H1 (cell line): ENCODE measurements around the gene DHX29. TPM values are rescaled to one million over a fixed set of nuclear protein-coding genes. Genes with fewer than 3 reads are reported as not detected.

Source experiments
- CTCF ChIA-PET: fragments of 300-600 bp; sonication (Branson Sonifier 250); formaldehyde crosslinking; loops from one replicate; lab custom pipeline; 2021; ENCODE audit not compliant: partially characterized antibody; lab: Charles Lee
- POLR2A ChIA-PET: fragments of 300-600 bp; sonication (Branson Sonifier 250); formaldehyde crosslinking; loops from one replicate; lab custom pipeline; 2021; ENCODE audit warnings: inconsistent platforms; ENCODE audit not compliant: partially characterized antibody; lab: Charles Lee
- DNase-seq, 2 experiments: peaks; one replicate each; pipeline versions ENCODE4 v3.0.0 to v3.0.0-alpha.2; 2010 to 2022; ENCODE audit warnings: low spot score in 2 of 2, low read depth in 1 of 2, mixed read lengths in 1 of 2
- FAIRE-seq: peaks from 2 replicates; lab custom pipeline; 2011; peaks lifted over from hg19 to GRCh38; lab: Jason Lieb, UNC
- H2AFZ ChIP-seq: 2 replicates; pipeline ENCODE4 v1.8.1; 2012; ENCODE audit warnings: low read length, inconsistent platforms
- H2AK5ac ChIP-seq: 2 replicates; pipeline ENCODE4 v1.6.1; 2013; ENCODE audit warnings: low read depth, low read length
- H2BK120ac ChIP-seq: replicated peaks from 2 replicates; pipeline ENCODE3; 2013; ENCODE audit warnings: low read depth, low read length, inconsistent platforms
- H2BK12ac ChIP-seq: 2 replicates; pipeline ENCODE4 v1.6.1; 2013; ENCODE audit warnings: low read depth, low read length
- H2BK15ac ChIP-seq: 2 replicates; pipeline ENCODE4 v1.6.1; 2013; ENCODE audit warnings: low read length
- H2BK20ac ChIP-seq: 2 replicates; pipeline ENCODE4 v1.6.1; 2013; ENCODE audit warnings: low read length
- H2BK5ac ChIP-seq: 2 replicates; pipeline ENCODE4 v1.6.1; 2013; ENCODE audit warnings: low read depth, low read length
- H3K14ac ChIP-seq: 2 replicates; pipeline ENCODE4 v1.6.1; 2013; ENCODE audit warnings: inconsistent platforms; ENCODE audit not compliant: insufficient read length
- H3K18ac ChIP-seq: 2 replicates; pipeline ENCODE4 v1.6.1; 2013; ENCODE audit warnings: low read length; ENCODE audit errors: extremely low read depth
- H3K23ac ChIP-seq: 2 replicates; pipeline ENCODE4 v1.6.1; 2013; ENCODE audit warnings: inconsistent platforms; ENCODE audit not compliant: insufficient read length
- H3K23me2 ChIP-seq: 2 replicates; pipeline ENCODE4 v1.6.1; 2013; ENCODE audit warnings: low read depth, low read length
- H3K27ac ChIP-seq: 2 replicates; pipeline ENCODE4 v1.6.1; 2011; ENCODE audit warnings: low read depth, low read length, inconsistent platforms
- H3K27me3 ChIP-seq, 4 experiments: replicated peaks in 1 of 4; 1 replicate in 1 of 4; 2 replicates in 3 of 4; pipeline versions ENCODE4 v1.6.1 to v1.8.1; 2011 to 2013; ENCODE audit warnings: low read length in 3 of 4, mild to moderate bottlenecking in 3 of 4, inconsistent platforms in 2 of 4, mixed read lengths in 2 of 4, moderate library complexity in 1 of 4; ENCODE audit not compliant: control insufficient read depth in 3 of 4, insufficient read depth in 3 of 4; ENCODE audit errors: extremely low read depth in 1 of 4
- H3K36me3 ChIP-seq, 4 experiments: 2 replicates each; pipeline versions ENCODE4 v1.6.1 to v1.8.1; 2011 to 2013; ENCODE audit warnings: mild to moderate bottlenecking in 4 of 4, low read length in 3 of 4, moderate library complexity in 2 of 4, control low read depth in 1 of 4, inconsistent platforms in 1 of 4; ENCODE audit not compliant: insufficient read depth in 4 of 4, control insufficient read depth in 2 of 4
- H3K4ac ChIP-seq: replicated peaks from 2 replicates; pipeline ENCODE3; 2013; ENCODE audit warnings: low read length, low read depth, mixed read lengths, inconsistent platforms; ENCODE audit not compliant: insufficient read length
- H3K4me1 ChIP-seq, 4 experiments: replicated peaks in 1 of 4; 1 replicate in 1 of 4; 2 replicates in 3 of 4; pipeline versions ENCODE4 v1.6.1 to v1.8.1; 2011 to 2013; ENCODE audit warnings: low read length in 3 of 4, inconsistent platforms in 2 of 4, mixed read lengths in 1 of 4; ENCODE audit not compliant: insufficient read depth in 4 of 4, control insufficient read depth in 3 of 4
- H3K4me2 ChIP-seq, 2 experiments: 2 replicates each; pipeline versions ENCODE4 v1.6.1 to v1.8.1; 2011 to 2013; ENCODE audit warnings: low read depth in 2 of 2, low read length in 2 of 2, control low read depth in 1 of 2, inconsistent platforms in 1 of 2, mild to moderate bottlenecking in 1 of 2; ENCODE audit not compliant: insufficient read depth in 1 of 2
- H3K4me3 ChIP-seq, 4 experiments: fragments of 200-600, 300-600 bp in 1 of 4; sonication (generic), shearing (Covaris generic), sonication (Bioruptor Twin) in 1 of 4; 2 replicates each; pipeline versions ENCODE4 v1.5.1 to v1.8.1; 2011 to 2016; ENCODE audit warnings: low read length in 4 of 4, low read depth in 3 of 4, control low read depth in 2 of 4, inconsistent platforms in 2 of 4, mild to moderate bottlenecking in 2 of 4, mixed read lengths in 1 of 4, moderate library complexity in 1 of 4; ENCODE audit not compliant: insufficient read depth in 2 of 4; ENCODE audit errors: extremely low read depth in 1 of 4
- H3K56ac ChIP-seq: replicated peaks from 2 replicates; pipeline ENCODE3; 2013; ENCODE audit warnings: low read depth, mild to moderate bottlenecking, mixed read lengths, low read length, inconsistent platforms; ENCODE audit not compliant: insufficient read length
- H3K79me1 ChIP-seq: 2 replicates; pipeline ENCODE4 v1.6.1; 2013; ENCODE audit warnings: low read depth, low read length, control low read depth
- H3K79me2 ChIP-seq, 2 experiments: 2 replicates each; pipeline versions ENCODE4 v1.6.1 to v1.8.1; 2012 to 2013; ENCODE audit warnings: low read length in 2 of 2, mild to moderate bottlenecking in 2 of 2, inconsistent platforms in 1 of 2; ENCODE audit not compliant: insufficient read depth in 2 of 2, control insufficient read depth in 1 of 2
- H3K9ac ChIP-seq, 4 experiments: replicated peaks in 1 of 4; 1 replicate in 1 of 4; 2 replicates in 3 of 4; pipeline versions ENCODE4 v1.6.1 to v1.8.1; 2011 to 2013; ENCODE audit warnings: low read depth in 3 of 4, low read length in 3 of 4, control low read depth in 2 of 4, mild to moderate bottlenecking in 2 of 4, moderate library complexity in 2 of 4, inconsistent platforms in 1 of 4; ENCODE audit errors: extremely low read depth in 1 of 4
- H3K9me3 ChIP-seq, 2 experiments: 2 replicates each; pipeline versions ENCODE4 v1.6.1 to v1.8.1; 2012 to 2013; ENCODE audit warnings: mild to moderate bottlenecking in 2 of 2, moderate library complexity in 2 of 2, control low read depth in 1 of 2, inconsistent platforms in 1 of 2, low read depth in 1 of 2, low read length in 1 of 2, mixed read lengths in 1 of 2; ENCODE audit not compliant: insufficient read depth in 2 of 2
- H4K20me1 ChIP-seq, 2 experiments: replicated peaks in 1 of 2; 2 replicates each; pipeline versions ENCODE3 to v1.8.1; 2011 to 2013; ENCODE audit warnings: inconsistent platforms in 2 of 2, low read length in 2 of 2, mild to moderate bottlenecking in 1 of 2; ENCODE audit not compliant: insufficient read depth in 2 of 2, control insufficient read depth in 1 of 2
- H4K5ac ChIP-seq: 2 replicates; pipeline ENCODE4 v1.6.1; 2013; ENCODE audit warnings: low read length, low read depth, mixed read lengths, inconsistent platforms; ENCODE audit not compliant: insufficient read length
- H4K8ac ChIP-seq: 2 replicates; pipeline ENCODE4 v1.8.0; 2013; ENCODE audit warnings: mild to moderate bottlenecking, moderate library complexity, low read length, inconsistent platforms; ENCODE audit not compliant: insufficient read depth; ENCODE audit errors: extremely low read depth
- H4K91ac ChIP-seq: replicated peaks from 2 replicates; pipeline ENCODE3; 2013; ENCODE audit warnings: low read length, mixed read lengths, inconsistent platforms; ENCODE audit not compliant: insufficient read length
- ASH2L ChIP-seq: fragments of 200-600, 300-600 bp; sonication (generic); IDR thresholded peaks from one replicate; pipeline ENCODE4 v1.7.1; 2017; ENCODE audit warnings: low read length
- GTF2F1 ChIP-seq: IDR thresholded peaks from 2 replicates; pipeline ENCODE4 v1.6.1; 2012; ENCODE audit warnings: low read depth, low read length, improper control_type of control experiment, borderline replicate concordance
- HDAC6 ChIP-seq: IDR thresholded peaks from one replicate; pipeline ENCODE4 v1.7.1; 2012; ENCODE audit warnings: low read depth, mild to moderate bottlenecking, inconsistent platforms, low read length, moderate library complexity
- RAD21 ChIP-seq, 2 experiments: IDR thresholded peaks in 1 of 2; conservative IDR thresholded peaks in 1 of 2; 2 replicates each; pipeline ENCODE4 v1.6.1; 2011; ENCODE audit warnings: low read depth in 2 of 2, low read length in 2 of 2, improper control_type of control experiment in 1 of 2, inconsistent platforms in 1 of 2, mild to moderate bottlenecking in 1 of 2, moderate library complexity in 1 of 2
- RFX5 ChIP-seq: IDR thresholded peaks from 2 replicates; pipeline ENCODE4 v1.6.1; 2011; ENCODE audit warnings: low read depth, low read length, improper control_type of control experiment, borderline replicate concordance
- SIX5 ChIP-seq: IDR thresholded peaks from 2 replicates; pipeline ENCODE4 v1.6.1; 2011; ENCODE audit warnings: mild to moderate bottlenecking, low read depth, low read length
- SP2 ChIP-seq: IDR thresholded peaks from 2 replicates; pipeline ENCODE4 v1.6.1; 2012; ENCODE audit warnings: mild to moderate bottlenecking, low read length, inconsistent platforms
- SP4 ChIP-seq: IDR thresholded peaks from 2 replicates; pipeline ENCODE4 v1.6.1; 2012; ENCODE audit warnings: low read length, inconsistent platforms
- SUZ12 ChIP-seq: fragments of 200-600 bp; sonication (generic); IDR thresholded peaks from 2 replicates; pipeline ENCODE4 v1.6.1; 2012; ENCODE audit warnings: mild to moderate bottlenecking, inconsistent platforms, low read length, moderate library complexity, mixed read lengths
- TAF1 ChIP-seq: IDR thresholded peaks from 2 replicates; pipeline ENCODE4 v1.6.1; 2011; ENCODE audit warnings: mild to moderate bottlenecking, low read depth, low read length
- TAF7 ChIP-seq: optimal IDR thresholded peaks from 2 replicates; pipeline ENCODE3; 2011; ENCODE audit warnings: low read depth, mild to moderate bottlenecking, inconsistent platforms, low read length, moderate library complexity, borderline replicate concordance
- TBP ChIP-seq: IDR thresholded peaks from 2 replicates; pipeline ENCODE4 v1.6.1; 2011; ENCODE audit warnings: low read depth, low read length, improper control_type of control experiment
- WGBS, 2 experiments: shearing (Covaris generic) in 1 of 2; methylation state at CpG; one replicate each; pipeline versions ENCODE4 v1.1.6 to v1.1.7; 2013 to 2015; ENCODE audit warnings: low lambda C conversion rate in 2 of 2, mixed read lengths in 2 of 2, inconsistent platforms in 1 of 2, low coverage in 1 of 2, missing lambda C conversion rate in 1 of 2; ENCODE audit not compliant: insufficient replicate concordance in 2 of 2, insufficient coverage in 1 of 2, insufficient read length in 1 of 2; ENCODE audit errors: extremely low coverage in 1 of 2, missing lambda C conversion rate in 1 of 2; 5-methylcytosine and 5-hydroxymethylcytosine counted together
- polyA plus RNA-seq, 7 experiments: library from polyadenylated mRNA; depleted of rRNA in 3 of 7; stranded (reverse) in 5 of 7; unstranded in 2 of 7; fragments of >200 nt in 5 of 7; fragments of 200-250 nt in 2 of 7; gene quantifications; 1 replicate in 5 of 7; 2 replicates in 1 of 7; 4 replicates in 1 of 7; pipeline versions ENCODE4 v1.2.1 to v1.2.3, GENCODE V29; 2011 to 2013; ENCODE audit warnings: missing spikeins in 2 of 7, mixed read lengths in 2 of 7
- total RNA-seq: library from RNA; stranded (reverse); fragmentation: NEBNext Ultra II Directional; extraction: Animal tissue kit (Norgen Biotek cat#: 25700); gene quantifications from 2 replicates; pipeline ENCODE4 v1.2.1, GENCODE V29; 2021

The DHX29 gene
- total and polyA plus RNA-seq, 2 of the 8 experiments (the other 6 are each of a cell fraction or from before 2014, with no cell fraction given), result 3.4 to 32.1 TPM

DNA sequence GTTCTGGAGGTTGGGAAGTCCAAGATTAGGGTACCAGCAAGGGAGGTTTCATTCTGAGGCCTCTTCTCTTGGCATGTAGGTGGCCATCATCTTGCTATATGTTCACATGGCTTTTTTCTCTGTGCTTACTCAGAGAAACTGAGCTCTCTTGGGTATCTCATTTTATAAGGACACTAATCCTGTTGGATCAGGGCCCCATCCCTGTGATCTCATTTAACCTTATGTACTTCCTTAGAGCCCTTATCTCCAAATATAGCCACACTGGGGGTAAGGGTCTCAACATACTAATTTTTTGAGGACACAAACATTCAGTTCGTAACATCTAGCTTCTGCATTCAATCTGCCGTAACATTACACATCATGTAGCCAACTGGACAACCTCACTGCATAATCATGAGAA is 6.6 kb downstream of the DHX29 start:
- H4K91ac ChIP-seq, result no peak overlapping the region
- WGBS, 2 experiments, result 95% methylated on average over 2 of the region's 2 CpGs; no CpG with 5 or more reads in 1 of the 2 experiments
- H2BK20ac ChIP-seq, result no peak overlapping the region
- no peak overlapping the region for H3K4me3 ChIP-seq
- no peaks in the 10 kb centered on the region for H3K4me1 ChIP-seq
- POLR2A ChIA-PET, result no interaction called here
- H3K14ac ChIP-seq, result no peak overlapping the region
- H2BK120ac ChIP-seq, result no peak overlapping the region
- H3K79me2 ChIP-seq, result peaks cover 0 to 37% of the 10 kb centered on the region in 2 experiments; a peak in 3 of 4 replicates
- H3K27me3 ChIP-seq, result no peaks in the 10 kb centered on the region
- H4K5ac ChIP-seq, result no peak overlapping the region
- no peak overlapping the region for H3K27ac ChIP-seq
- H2BK12ac ChIP-seq, result no peak overlapping the region
- H2AFZ ChIP-seq, result no peak overlapping the region
- 0 out of 2 replicates have a peak, but pooled peaks cover 3% of the 10 kb centered on the region for H3K23me2 ChIP-seq
- H3K9me3 ChIP-seq, result no peaks in the 10 kb centered on the region
- no peak overlapping the region for H2BK5ac ChIP-seq
- TF ChIP-seq SUZ12 (no peak), ASH2L (no peak), RFX5 (no peak), SP4 (no peak), GTF2F1 (no peak), TAF7 (no peak), TAF1 (no peak), RAD21 (IDR thresholded peaks at IDR 0.05 in 1 of 2, conservative IDR thresholded peaks at IDR 0.05 in 1 of 2; ENCODE audit: low read depth in 2 of 2, low read length in 2 of 2) (no peak), SIX5 (no peak), TBP (no peak), HDAC6 (no peak), SP2 (no peak)
- FAIRE-seq (no peak), DNase-seq (no peak)
- no peak overlapping the region for H2AK5ac ChIP-seq
- no peak overlapping the region for H3K18ac ChIP-seq
- CTCF ChIA-PET, result interaction anchor here (0.8 to 1.5 kb wide), 2 partner anchors 24 to 69 kb away, joined by 3 to 4 read pairs; no protein-coding TSS in a partner anchor
- no peak overlapping the region for H3K23ac ChIP-seq
- no peaks in the 10 kb centered on the region; the same call in 1 of the 2 replicates for H3K79me1 ChIP-seq
- H3K36me3 ChIP-seq, result peaks cover 0 to 5% (median 1%) of the 10 kb centered on the region in 4 experiments; a peak in 2 of 8 replicates
- H3K56ac ChIP-seq, result no peak overlapping the region
- no peak overlapping the region for H3K4me2 ChIP-seq
- no peaks in the 10 kb centered on the region for H4K20me1 ChIP-seq
- H4K8ac ChIP-seq, result no peak overlapping the region
- H3K4ac ChIP-seq, result no peak overlapping the region
- H3K9ac ChIP-seq, result no peak overlapping the region
- no peak overlapping the region for H2BK15ac ChIP-seq
